Hepatic stellate cell (primary cell): ENCODE measurements around the gene DPP6.

Source experiments
- DNase-seq: peaks from one replicate; pipeline ENCODE4 v3.0.0; 2011; ENCODE audit warnings: low spot score

Gene DPP6

DNA sequence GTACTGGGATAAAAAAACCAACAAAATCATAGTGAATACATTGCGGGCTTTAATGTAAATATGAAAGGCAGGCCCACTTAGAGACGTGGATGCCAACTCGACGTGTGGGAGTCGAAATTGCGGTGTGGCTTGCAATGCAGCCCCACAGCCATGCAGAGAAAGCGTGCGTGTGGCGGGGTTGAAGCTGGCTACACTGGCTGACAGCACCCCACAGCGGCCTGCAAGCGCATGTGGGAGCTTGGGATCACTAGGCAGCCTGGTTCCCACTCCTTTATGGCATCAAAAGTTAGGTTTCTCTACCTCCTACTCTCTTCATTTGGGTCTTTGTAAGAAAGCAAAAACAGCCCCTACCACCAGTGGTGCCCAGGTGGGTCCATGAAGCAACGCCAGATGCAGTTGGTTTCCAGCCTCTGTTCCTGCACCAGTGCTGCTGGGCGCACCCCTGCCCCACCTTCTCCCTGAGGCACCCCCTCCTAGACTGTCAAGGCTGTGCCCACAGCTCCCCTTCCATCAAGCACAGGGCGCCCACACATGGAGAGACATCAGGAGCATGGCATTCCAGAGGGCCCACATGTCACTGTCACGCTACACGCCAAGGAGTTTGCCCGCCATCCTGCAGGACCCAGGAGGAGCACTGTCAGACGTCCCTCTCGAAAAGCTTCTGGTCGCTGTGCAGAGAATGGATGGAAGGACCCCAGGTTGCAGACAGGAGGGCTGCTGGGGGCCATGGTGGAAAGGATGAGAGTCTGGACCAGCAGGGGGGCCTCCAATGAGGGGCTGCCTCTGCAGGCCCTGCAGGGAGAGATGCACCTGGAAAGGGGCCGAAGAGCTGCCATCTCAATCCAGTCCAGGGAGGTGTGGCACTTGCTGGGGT lies 807.8 kb downstream of the DPP6 start:
- DNase-seq = no peak

GRCh38 chr7:154860621-154861375 lies 808.6 kb downstream of the DPP6 start:
- DNase-seq = no peak

DNA sequence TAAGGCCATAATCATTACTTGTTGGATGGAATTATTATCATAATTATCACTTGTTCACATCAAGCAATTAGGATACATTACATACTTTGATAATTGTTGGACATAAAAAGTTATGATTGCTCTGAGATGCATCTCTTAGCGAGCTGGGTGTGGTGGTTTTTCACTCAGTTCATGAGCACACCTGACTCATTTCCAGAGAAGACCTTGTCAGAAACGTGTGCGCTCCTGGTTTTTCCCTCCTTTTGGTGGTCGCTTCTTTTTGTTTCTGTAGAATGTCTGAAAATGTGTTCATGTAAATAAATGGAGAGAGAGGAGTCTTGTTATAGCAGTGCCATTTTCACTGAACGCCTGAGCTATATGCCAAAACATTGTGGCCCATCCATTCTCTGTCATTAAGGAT lies 809.4 kb downstream of the DPP6 start:
- DNase-seq = no peak

DNA sequence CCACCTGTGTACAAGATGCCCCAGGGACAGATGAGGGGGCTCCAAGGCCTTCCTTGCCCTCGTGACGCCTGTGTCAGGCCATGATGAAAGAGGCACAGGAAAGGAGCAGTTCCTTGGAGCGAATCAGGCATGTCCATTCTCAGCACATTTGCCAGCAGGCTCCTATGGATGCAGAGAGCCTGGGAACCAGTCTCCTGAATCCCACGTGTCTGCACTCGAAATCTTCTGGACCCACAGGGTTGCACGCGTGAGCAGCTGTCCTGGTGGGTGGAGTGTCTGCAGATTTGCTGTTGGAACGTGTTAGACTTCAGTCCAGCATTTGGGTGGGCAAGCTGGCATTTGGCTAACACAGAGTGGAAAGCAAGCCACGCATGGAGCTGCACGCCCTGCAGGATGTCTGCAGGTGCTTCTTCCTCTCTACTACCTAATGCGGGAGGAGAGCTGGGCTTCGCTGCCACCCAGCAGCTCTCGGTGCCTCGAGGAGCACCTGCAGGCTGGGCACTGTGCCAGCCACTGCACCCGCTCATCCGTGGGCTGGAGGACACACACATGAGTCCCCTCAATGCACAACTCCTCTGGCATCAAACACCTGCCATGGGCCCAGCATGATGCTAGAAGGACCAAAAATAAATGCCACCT lies 810.1 kb downstream of the DPP6 start:
- DNase-seq = no peak

DNA sequence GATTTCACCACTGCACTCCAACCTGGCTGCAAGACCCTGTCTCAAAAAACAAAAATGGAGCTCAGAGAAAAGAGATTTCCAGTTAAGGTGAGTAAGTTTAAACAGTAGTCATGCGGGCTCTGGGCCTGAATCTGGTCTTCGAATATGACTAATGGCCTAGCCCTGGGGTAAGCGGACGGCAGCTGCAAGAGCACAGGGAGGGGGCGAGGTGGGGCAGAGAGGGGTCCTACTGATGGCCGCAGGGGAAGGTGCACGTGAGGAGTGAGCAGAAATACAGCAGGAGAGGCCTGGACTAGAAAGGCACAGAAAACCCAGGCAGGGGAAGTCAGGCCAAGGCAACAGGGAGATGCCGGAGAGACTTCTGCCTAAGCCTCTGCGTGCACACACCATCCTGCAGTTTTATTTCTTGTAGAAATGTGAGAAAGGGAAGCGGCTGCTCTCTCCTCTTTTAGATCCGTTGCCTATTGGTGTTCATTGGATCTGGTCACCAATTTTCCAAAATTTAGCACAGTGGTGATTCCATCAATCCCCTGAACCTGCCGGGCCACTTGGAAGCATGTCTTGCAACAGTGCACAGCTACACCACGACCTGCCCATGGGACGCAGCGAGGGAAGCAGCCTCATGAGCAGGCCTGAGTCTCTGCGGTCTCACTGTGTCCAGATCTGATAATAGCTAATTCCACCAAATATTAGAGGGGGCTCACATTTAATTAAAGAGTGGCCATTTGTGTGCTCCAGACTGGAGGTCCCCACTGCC lies 811.7 kb downstream of the DPP6 start:
- DNase-seq = no peak

DNA sequence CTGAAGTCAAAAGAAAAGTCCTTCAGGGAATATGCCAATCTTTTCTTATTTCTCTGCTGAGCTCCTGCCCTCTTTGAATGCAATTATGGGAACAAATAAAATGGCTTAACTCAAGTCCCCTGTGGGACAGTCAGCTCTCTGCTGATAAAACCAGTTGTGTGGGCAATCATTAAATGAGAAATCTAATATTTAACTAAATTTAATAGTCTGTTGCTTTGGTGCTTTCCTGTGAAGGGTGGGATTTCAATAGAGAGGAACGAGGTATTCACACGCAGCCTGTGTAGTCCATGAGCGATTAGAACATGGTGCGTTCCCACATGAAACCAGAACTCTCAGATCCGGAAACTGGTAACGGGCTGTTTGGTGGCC lies 812.3 kb downstream of the DPP6 start:
- no peak for DNase-seq

- DNase-seq = no peak
Observed at GRCh38 chr7:154865984-154866685, 813.9 kb downstream of the DPP6 start.

DNA sequence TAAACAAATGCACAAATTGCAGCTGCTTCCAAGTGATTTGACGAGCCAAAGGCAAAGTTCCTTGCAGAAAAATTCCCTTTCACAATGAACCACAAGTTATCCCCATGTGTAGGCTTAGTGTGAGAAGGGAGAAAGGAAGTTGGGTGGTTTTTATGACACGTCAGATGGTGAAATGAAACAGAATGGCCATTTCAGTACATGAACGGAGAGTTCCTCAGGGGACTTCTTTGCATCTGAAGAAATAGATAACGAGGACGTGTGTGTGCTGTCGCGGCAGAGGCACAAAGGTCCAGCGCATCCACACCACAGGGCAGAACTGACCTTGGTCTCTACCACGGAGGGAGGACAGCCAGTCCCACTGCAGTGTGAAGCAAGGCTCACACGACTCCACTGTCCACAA lies 814.9 kb downstream of the DPP6 start:
- DNase-seq = no peak

DNA sequence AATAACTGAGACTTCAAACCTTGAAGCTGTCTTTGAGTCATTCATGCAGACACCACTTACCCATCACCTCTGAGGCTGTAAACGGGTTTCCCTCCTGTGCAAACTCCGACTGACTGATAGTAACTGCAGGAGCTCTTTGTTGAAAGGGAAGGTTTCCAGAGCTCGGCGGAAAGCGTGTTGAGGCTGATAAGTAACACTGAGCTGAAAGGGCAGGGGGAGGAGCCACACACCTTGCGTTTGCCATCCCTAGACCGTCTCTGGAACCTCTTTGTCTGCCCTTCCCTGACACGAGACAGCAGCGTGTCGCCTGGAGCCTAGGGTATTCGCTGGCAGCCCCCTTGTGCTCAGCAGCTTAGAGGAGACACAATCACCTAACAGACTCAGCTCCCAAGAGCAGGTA lies 816.7 kb downstream of the DPP6 start:
- DNase-seq = no peak

- DNase-seq = no peak
Observed at GRCh38 chr7:154869436-154869835, 817.2 kb downstream of the DPP6 start.

DNA sequence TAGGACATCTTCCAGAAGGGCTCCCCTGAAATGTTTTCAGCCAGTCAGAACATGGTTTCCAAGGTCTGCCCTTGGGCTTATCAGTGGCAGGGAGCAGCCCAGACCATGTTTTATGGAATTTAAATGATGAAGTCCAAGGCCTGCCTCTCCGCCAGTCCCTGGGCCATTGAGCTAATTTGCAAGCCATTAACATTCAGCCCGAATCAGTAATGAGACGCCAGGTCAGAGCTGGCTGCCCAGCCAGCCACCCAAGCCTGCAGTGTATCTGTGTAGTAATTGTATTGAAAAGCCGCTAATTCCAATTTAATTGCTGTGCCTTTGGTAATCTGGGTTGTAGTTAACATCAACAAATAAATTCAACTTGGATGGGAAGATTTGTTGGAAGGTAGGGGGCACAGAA lies 819.3 kb downstream of the DPP6 start:
- DNase-seq = no peak

DNA sequence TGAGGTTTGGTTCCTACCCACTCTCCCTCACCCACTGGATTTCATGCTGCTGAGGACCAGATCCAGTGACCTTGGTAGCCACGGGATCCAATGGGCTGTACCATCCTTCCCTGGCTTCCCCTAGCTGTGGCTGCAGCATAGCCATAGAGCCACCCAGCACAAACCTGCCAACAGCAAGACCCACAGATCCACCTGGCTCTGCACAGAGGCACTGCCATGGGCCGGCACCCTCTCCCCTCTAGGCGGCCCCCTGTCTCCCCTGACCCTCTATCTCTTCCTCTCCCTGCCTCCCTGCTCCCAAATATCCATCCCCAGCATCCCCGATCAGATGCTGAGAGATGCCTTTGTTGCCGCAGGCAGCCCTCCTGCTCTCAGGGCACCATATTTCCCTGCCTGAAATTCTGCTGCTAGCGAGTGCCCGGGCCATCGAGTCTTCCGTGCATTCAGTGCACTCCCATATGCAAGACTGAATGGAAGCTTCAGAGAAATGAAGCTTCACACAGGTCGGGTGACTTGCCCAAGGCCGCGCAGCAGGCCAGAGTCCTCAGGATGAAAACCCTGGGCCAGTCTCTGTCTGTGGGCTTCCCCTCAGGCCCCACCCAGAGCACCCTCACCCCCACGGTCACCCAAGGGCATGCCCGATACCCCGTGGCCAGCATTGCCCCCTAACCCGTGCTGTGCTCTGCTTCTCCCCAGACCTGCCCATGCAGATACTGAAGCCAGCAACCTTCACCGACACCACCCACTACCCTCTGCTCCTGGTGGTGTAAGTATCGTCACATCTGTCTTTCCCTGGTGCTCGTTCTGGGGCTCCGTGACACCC lies 819.9 kb downstream of the DPP6 start:
- DNase-seq = no peak

DNA sequence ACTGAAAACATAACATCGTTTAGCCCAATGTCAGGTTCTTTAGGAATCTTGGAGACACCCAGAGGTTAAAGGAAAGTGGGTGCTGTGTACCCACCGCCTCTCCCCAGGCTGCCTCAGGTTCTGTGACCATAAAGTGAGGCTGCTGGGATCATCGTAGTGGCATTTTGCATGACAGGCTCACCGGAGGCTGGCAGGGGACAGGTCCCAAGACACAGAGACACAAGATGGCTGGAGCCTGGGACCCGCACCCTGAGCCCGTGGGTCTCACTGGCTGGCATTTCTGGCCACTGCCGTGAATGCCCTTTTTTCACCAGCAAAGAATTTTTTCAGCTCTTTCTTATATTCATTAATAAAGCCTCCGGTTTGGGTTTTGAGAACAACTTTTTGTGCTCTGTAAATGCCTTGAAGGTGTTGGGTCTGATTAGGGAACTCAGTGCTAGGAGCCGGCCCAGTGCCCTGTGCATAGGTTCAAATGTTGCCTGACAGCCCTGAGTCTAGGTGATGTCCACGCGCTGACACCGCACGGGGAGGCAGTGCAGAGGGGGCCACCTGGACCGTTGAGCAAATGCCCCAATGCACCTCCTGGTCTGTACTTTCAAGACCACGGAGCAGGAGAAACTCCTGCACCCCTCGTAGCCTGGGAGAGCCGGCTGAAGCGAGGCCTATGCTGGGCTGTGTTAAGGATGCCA lies 820.8 kb downstream of the DPP6 start:
- no peak for DNase-seq

DNA sequence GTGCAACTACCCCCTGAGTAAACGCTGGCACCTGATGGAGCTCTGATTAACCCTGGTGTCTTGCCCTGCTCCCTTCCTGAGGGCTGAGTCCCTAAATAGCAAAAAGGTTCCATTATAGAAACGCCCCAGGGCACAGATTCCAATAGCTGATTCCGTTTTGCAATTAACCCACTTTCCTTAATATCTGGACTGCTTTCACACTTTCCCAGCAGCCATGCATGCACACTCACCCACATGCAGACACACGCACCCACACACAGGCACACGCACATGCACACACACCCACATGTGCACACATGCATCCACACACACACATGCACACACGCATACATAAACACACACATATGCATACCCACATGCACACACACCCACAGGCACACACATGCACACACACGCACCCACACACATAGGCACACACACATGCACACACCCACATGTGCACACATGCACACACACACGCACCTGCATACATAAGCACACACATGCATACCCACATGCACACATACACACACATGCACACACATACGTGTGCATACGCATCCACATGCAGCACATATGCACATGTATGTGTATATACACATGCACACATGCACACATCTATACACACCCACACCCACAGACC lies 821.4 kb downstream of the DPP6 start:
- DNase-seq = no peak

DNA sequence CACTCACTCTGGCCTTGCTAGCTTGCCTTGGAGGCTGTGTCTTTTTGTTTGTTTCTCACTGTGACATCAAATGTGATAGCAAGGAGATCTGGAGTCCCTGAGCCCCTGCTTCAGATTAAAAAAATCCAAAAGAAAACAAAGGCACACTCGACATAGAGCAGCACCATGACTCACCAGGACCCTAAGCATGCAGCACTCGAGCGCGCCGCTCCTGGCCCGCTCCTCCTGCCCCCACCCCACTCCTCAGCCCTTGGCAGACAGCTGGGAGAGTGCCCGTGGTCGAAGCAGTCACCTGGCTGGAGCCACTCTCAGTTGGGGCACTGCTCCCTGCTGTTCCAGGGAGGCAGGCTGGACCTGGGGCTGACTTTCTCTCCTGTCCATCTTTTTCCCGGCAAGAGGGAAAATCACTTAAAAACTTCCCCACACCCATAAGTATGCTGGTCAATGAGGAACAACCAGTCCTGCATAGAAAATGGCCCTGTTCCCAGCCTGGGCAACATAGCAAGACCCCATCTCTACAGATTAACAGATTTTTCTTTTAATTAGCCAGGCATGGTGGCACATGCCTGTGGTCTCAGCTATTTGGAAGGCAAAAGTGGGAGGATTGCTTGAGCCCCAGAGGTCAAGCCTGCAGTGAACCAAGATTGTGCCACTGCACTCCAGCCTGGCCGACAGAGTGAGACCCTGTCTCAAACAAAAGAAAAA lies 822.4 kb downstream of the DPP6 start:
- no peak for DNase-seq

- no peak for DNase-seq
Observed at GRCh38 chr7:154875297-154875696, 823.1 kb downstream of the DPP6 start.

DNA sequence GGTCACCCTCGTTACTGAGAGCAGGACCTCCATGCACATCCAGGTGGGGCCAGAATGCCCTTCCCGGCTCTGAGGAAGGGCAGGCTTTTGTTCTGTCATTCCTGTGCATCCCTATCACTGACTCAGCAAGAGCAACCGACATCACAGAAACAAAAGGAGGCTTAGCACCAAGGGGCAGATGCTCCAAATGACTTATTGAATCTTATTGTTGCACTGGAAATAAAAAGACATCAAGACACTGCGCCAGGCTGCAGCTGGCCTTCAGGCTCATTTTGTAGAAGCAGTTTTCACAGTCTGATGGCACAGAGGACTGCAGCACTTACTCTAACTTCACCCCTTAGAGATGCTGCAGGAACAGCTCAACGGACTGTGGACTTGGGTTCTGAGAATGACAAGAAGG lies 824.3 kb downstream of the DPP6 start:
- DNase-seq = no peak

DNA sequence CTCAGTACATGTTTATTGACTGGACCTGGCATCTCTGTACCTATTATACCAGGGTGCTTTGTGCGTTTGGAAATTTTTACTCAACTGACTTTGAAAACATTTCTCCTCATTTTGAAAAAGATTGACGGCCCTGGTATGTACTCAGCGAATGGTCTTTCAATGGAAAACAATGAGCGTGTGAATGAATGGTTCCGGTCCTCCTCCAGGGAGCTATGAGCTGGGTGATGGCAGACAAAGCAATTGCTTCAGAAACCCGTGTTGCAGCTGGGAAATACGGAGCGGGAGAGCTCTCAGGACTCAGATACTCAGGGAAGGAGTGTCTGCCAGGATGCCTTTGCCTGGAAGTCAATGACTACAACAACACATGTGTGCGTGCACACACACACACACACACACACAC lies 824.8 kb downstream of the DPP6 start:
- no peak for DNase-seq

GRCh38 chr7:154879629-154880028 lies 827.4 kb downstream of the DPP6 start:
- DNase-seq = no peak
